ENCODE results near the gene UPK3B.
"Not testable (repeated sequence)": the region's sequence is repeated elsewhere in the genome, so short reads cannot be mapped to it uniquely, and the experiment has no call there.

Gene UPK3B

DNA sequence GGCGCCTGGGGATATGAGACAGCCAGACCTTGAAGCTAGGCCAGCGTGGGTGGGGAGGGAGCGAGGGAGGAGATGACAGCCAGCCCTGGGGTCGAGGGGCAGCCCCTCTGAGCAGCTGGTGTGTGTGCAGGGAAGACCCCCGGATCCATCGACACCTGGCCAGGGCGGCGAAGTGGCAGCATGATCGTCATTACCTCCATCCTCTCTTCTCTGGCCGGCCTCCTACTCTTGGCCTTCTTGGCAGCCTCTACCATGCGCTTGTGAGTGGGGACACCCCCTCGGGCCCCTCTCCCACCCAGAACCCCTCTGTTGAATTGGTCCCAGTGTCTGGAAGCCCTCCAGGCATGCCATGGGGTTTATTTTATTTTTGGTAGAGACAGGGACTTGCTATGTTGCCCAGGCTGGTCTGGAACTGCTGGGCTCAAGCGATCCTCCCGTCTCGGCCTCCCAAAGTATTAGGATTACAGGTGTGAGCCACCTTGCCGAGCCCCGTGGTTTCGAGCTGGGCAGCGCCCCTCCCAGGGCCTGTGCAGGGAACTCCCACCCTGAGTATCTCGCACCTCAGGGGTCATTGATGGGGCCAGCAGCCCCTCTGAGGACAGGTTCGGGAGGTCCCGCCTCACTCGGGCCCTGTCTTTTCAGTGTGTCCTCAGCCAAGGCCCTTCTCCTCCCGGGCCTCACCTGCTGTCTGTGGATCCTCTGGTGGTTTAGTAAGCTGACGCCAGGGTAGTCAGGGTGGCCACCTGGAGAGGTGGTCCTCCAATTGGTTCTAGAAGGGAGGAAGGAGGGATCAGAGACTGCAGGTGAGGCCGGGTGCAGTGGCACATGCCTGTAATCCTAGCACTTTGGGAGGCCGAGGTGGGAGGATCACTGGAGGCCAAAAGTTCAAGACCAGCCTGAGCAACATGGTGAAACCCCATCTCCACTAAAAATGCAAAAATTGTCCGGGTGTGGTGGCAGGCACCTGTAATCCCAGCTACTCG, 3.8 kb downstream of the UPK3B start:
- no peak for DNase-seq (ENCODE audit: low read depth)

GRCh38 chr7:76514926-76515771, 4.8 kb downstream of the UPK3B start:
- no peak for DNase-seq (ENCODE audit: low read depth)

DNA sequence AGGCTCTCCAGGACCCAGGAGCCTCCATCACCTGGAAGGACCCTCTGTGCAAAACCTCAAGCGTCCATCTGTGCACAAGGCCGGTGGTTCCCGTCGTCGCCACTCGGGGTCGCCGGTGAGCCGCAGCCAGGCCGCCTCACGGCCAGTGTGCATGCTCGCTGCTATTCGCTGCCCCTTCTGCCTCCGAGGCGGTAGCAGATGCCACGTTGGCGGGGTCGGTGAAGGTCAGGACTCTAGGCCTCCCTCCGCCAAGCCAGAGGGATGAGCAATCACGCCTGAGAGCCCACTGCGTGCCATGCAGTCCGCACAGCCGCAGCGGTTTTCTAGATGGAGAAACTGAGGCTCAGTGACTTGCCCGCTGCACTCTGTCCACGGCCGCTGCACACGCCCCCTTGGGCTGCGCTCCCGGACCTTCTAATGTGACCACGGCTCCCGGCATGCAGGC, 5.7 kb downstream of the UPK3B start:
- DNase-seq (ENCODE audit: low read depth) = no peak

- DNase-seq (ENCODE audit: low read depth) = not testable (repeated sequence)
Measured at GRCh38 chr7:76516932-76517331, 6.6 kb downstream of the UPK3B start.

DNA sequence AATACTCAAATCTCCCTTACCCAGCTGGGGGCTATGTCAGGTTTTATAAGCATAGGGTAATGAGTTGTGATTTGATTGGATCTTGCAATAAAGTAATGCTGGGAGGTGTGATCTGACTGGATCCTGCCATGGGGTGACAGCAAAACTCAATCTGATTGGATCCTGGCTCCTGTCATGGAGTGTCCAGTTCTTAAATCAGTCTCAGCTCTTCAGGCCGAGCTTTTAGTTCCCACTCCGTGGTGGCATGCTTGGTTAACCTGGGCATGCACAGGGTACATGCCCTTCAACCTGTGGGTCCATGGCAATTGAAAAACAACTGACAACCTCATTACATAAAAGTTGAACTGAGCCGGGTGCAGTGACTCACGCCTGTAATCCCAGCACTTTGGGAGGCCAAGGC, 15.8 kb downstream of the UPK3B start:
- DNase-seq (ENCODE audit: low read depth) = not testable (repeated sequence)

DNA sequence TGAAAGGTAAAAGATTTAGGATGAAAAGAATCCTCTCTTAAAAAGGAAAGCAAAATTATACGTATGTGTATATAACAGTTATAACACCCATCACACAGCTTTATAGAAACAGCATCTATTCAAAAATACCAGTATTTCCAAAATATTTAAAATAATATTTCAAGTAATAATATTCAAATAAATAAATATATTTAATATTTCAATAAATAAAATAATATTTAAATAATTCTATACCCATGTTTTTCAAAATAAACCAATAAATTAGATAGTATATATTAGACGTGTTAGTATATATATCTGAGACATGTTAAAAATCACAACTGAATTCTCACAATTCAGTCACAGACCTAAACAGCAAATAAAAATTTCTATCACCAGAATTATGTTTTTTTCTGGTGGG, 21.3 kb downstream of the UPK3B start:
- DNase-seq (ENCODE audit: low read depth) = not testable (repeated sequence)

- not testable (repeated sequence) for DNase-seq (ENCODE audit: low read depth)
Measured at GRCh38 chr7:76543197-76543596, 32.8 kb downstream of the UPK3B start, which contains the start of gene SPDYE16. SPDYE16 (minus strand) TSS chr7:76543297; CDS start chr7:76541459, 1,838 bp downstream.

DNA sequence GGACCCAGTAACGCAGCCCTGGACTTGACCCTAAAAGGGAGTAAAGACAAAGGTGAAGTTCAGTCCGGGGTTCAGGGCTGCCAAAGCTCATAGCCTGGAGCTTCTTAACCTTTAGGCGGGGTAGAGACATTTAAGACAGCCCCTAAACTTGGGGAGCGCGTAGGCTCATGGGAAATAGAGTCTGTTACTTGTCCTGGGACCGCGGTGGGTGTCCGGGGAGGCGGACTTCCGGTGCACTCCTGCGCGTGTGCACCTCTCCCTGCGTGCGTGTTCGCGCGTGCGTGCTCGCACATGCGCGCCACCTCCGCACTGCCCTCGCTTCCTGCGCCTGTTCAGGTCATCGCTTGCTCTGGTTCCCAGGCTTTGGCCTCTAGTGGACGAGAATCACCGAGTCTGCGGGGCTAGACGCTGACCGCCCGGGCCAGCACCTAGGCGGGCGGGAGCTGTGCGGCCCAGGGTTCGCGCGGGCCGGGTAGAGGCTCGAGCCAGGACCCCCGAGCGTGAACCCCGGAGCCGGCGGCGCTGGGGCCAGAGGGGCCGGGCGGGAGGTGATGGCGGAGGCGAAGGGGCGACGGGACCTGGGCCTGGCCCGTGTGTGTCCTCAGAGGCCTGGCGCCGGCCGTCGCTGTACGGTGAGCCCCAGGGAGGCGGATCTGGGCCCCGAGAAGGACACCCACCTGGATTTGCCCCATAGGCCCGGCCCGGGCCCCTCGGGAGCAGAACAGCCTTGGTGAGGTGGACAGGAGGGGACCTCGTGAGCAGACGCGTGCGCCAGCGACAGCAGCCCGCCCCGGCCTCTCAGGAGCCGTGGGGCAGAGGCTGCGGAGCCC, 38.9 kb downstream of the UPK3B start:
- DNase-seq (ENCODE audit: low read depth) = peak; percentile 80

GRCh38 chr7:76549855-76550248, 39.5 kb downstream of the UPK3B start:
- not testable (repeated sequence) for DNase-seq (ENCODE audit: low read depth)

DNA sequence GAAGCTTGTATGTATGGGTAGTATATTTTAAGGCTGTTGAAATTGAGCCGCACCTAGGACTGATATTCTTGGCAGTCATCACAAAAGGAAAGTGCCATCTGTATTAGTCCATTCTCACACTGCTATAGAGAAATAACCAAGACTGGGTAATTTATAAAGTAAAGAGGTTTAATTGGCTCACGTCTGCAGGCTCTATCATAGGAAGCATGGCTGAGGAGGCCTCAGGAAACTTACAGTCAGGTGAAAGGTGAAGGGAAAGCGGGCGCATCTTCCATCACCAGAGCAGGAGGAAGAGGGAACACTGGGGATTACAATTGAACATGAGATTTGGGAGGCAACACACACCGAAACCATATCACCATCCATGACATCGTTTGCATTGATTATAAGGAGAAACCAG, 41.6 kb downstream of the UPK3B start:
- not testable (repeated sequence) for DNase-seq (ENCODE audit: low read depth)

DNA sequence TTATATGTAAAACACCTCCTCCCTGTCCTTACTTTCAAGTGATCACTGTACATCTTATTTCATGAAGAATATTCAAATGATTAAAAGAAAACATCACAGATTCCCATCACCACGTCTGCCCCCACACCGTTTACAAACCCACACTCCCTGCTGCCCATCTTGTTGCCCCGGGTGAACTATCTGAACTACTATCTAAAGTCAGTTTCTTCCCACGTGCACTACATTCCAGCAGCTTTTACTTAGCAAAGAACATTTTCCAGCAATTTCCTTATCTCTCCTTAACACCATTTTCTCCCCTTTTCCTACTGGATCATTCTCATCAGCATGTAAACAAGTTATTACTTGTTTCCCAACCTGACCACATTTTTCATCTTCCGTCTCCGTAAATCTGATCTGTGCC, 49.3 kb downstream of the UPK3B start:
- DNase-seq (ENCODE audit: low read depth) = not testable (repeated sequence)

GRCh38 chr7:76560157-76560556, 49.8 kb downstream of the UPK3B start:
- DNase-seq (ENCODE audit: low read depth) = not testable (repeated sequence)

- not testable (repeated sequence) for DNase-seq (ENCODE audit: low read depth)
Measured at GRCh38 chr7:76561342-76561741, 51.0 kb downstream of the UPK3B start.

DNA sequence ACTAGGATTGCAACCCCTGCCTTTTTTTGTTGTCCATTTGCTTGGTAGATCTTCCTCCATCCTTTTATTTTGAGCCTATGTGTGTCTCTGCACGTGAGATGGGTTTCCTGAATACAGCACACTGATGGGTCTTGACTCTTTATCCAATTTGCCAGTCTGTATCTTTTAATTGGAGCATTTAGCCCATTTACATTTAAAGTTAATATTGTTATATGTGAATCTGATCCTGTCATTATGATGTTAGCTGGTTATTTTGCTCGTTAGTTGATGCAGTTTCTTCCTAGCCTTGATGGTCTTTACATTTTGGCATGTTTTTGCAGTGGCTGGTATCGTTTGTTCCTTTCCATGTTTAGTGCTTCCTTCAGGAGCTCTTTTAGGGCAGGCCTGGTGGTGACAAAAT, 54.6 kb downstream of the UPK3B start:
- DNase-seq (ENCODE audit: low read depth) = not testable (repeated sequence)

Measured in stimulated activated CD4-positive, alpha-beta T cell treated with anti-CD3 and anti-CD28 coated beads, Interleukin-2, amount 100 ng/mL, for 4 hours (primary cell).